ENCODE data around the gene CCS. TPM values are rescaled to one million over a fixed set of nuclear protein-coding genes. Genes with fewer than 3 reads are reported as not detected.
"Not testable (repeated sequence)": the region's sequence is repeated elsewhere in the genome, so short reads cannot be mapped to it uniquely, and the experiment has no call there.

CCS gene
- total RNA-seq, 4 donors from 2014 or later, result 30.6 to 70.1 (median 47.2) TPM

DNA sequence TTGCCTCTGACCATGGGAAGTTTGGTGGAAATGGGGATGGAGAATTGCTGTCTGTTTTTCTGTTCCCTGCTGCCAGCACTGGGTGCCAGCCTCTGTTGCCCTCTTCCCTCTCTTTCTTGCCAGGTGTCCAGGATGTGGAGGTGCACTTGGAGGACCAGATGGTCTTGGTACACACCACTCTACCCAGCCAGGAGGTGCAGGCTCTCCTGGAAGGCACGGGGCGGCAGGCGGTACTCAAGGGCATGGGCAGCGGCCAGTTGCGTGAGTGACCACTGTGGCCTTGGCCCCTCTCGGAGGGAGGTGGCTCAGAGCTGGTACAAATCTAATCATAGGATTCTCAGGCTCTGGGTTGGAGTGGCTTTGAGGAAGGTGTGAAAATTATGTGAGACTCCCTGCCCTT, 6.0 kb downstream of the CCS start:
- no peak for DNase-seq
- Histone ChIP-seq H3K4me3 (no peak overlapping the region), H3K27me3 (no peaks in the 10 kb centered on the region), H3K27ac (no peak overlapping the region), H3K9me3 (no peaks in the 10 kb centered on the region), H3K4me1 (peaks cover 0 to 21% (median 14%) of the 10 kb centered on the region in 4 donors), H3K36me3 (peaks cover 0 to 26% (median 0%) of the 10 kb centered on the region in 3 donors)
- TF ChIP-seq, protein P1, sequence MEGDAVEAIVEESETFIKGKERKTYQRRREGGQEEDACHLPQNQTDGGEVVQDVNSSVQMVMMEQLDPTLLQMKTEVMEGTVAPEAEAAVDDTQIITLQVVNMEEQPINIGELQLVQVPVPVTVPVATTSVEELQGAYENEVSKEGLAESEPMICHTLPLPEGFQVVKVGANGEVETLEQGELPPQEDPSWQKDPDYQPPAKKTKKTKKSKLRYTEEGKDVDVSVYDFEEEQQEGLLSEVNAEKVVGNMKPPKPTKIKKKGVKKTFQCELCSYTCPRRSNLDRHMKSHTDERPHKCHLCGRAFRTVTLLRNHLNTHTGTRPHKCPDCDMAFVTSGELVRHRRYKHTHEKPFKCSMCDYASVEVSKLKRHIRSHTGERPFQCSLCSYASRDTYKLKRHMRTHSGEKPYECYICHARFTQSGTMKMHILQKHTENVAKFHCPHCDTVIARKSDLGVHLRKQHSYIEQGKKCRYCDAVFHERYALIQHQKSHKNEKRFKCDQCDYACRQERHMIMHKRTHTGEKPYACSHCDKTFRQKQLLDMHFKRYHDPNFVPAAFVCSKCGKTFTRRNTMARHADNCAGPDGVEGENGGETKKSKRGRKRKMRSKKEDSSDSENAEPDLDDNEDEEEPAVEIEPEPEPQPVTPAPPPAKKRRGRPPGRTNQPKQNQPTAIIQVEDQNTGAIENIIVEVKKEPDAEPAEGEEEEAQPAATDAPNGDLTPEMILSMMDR (IDR thresholded peaks at IDR 0.05), result no peak

DNA sequence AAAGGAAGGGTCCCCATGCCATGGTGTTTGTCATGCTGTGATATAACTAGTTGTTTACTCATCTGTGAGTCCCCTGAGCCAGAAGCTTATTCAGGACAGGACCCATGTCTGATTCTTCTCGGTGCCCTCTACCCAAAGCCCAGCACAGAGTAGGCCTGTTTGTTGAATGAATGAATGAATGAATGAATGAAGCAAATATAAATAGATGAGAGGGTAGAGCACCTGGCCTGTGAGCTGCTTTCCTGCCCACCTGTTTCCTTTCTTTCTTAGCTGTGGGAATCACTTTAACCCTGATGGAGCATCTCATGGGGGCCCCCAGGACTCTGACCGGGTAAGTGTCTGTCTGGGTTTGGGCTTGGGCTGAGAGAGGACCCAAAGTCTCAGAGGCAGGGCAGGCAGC, 7.2 kb downstream of the CCS start:
- TF ChIP-seq, protein P1 (IDR thresholded peaks at IDR 0.05), result no peak
- TF ChIP-seq POLR2A (IDR thresholded peaks at IDR 0.05), result no peak
- Histone ChIP-seq H3K36me3 (peaks cover 0 to 32% (median 0%) of the 10 kb centered on the region in 3 donors), H3K27me3 (no peaks in the 10 kb centered on the region), H3K27ac (no peak overlapping the region), H3K9me3 (no peaks in the 10 kb centered on the region), H3K4me3 (no peak overlapping the region), H3K4me1 (peaks cover 0 to 9% (median 7%) of the 10 kb centered on the region in 4 donors)
- DNase-seq, result no peak

- DNase-seq, result no peak
- TF ChIP-seq, protein P1 (IDR thresholded peaks at IDR 0.05), result no peak
- no peak for TF ChIP-seq POLR2A (IDR thresholded peaks at IDR 0.05)
- Histone ChIP-seq H3K27ac (no peak overlapping the region), H3K9me3 (no peaks in the 10 kb centered on the region), H3K36me3 (peaks cover 0 to 37% (median 0%) of the 10 kb centered on the region in 3 donors), H3K27me3 (no peaks in the 10 kb centered on the region), H3K4me1 (peaks cover 0 to 4% (median 3%) of the 10 kb centered on the region in 4 donors), H3K4me3 (no peak overlapping the region)
Observed at GRCh38 chr11:66600631-66601233, 7.7 kb downstream of the CCS start.

GRCh38 chr11:66603072-66603471, 10.1 kb downstream of the CCS start:
- DNase-seq, result no peak
- TF ChIP-seq, protein P1 (IDR thresholded peaks at IDR 0.05), result no peak
- no peak for TF ChIP-seq POLR2A (IDR thresholded peaks at IDR 0.05)
- Histone ChIP-seq H3K36me3 (peaks cover 0 to 43% (median 0%) of the 10 kb centered on the region in 3 donors), H3K9me3 (no peaks in the 10 kb centered on the region), H3K27ac (no peak overlapping the region), H3K4me1 (peaks cover 0 to 11% (median 5%) of the 10 kb centered on the region in 4 donors), H3K4me3 (no peak overlapping the region), H3K27me3 (no peaks in the 10 kb centered on the region)

DNA sequence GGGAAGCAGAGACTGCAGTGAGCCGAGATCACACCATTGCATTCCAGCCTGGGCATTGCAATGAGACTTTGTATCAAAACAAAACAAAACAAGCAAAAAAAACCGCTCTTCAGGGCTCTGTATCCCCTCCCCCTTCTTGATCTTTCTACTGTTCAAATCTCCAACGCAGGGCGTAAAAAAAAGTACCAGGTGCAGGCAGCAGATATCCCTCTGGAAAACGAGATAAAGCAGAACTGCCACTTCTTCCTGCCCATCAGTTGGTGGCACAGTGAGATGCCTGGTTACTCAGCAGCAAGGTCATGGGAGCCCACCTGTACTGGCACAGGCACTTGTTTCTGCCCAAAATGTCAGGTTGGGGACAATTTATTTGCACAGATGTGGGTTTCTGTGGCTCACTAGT, 11.2 kb downstream of the CCS start:
- H3K36me3 ChIP-seq, result peaks cover 0 to 39% (median 0%) of the 10 kb centered on the region in 3 donors
- TF ChIP-seq POLR2A (IDR thresholded peaks at IDR 0.05), result no peak
- TF ChIP-seq, protein P1 (IDR thresholded peaks at IDR 0.05), result no peak
- DNase-seq, result no peak

DNA sequence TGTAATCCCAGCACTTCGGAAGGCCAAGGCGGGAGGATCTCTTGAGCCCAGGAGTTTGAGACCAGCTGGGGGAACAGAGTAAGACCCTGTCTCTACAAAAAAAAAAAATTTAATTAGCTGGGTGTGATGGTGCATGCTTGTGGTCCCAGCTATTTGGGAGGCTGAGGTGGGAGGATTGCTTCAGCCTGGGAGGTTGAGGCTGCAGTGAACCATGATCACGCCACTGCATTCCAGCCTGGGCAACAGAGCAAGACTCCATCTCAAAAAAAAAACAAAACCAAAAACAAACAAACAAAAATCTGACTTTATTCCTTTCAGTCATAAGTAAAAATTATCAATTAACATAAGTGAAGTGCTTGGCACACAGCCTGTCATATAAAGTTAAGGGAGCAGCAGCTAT, 13.6 kb downstream of the CCS start:
- Histone ChIP-seq H3K27ac (peak overlapping the region; percentile 48 to 82 (median 72)), H3K36me3 (peaks cover 0 to 26% (median 0%) of the 10 kb centered on the region in 3 donors), H3K4me1 (peaks cover 0 to 15% (median 3%) of the 10 kb centered on the region in 4 donors)
- H3K27me3 ChIP-seq, H3K4me3 ChIP-seq, H3K9me3 ChIP-seq, DNase-seq: not testable (repeated sequence)

More for the DNA sequence above, 11.2 kb downstream of the CCS start:
- H3K27ac ChIP-seq, result no peak overlapping the region
- H3K9me3 ChIP-seq, result no peaks in the 10 kb centered on the region
- H3K27me3 ChIP-seq, result no peaks in the 10 kb centered on the region
- peaks cover 0 to 15% (median 6%) of the 10 kb centered on the region in 4 donors for H3K4me1 ChIP-seq
- H3K4me3 ChIP-seq, result no peak overlapping the region

All from Peyer's patch (tissue), 4 donors.